Nucleus accumbens (tissue), 56 donors: ENCODE results near the gene PGP.

ENCODE experiments used
- DNase-seq, 56 donors: peaks; one replicate each; lab custom pipeline; 2025; lab: John Stamatoyannopoulos, UW

The PGP gene

DNA sequence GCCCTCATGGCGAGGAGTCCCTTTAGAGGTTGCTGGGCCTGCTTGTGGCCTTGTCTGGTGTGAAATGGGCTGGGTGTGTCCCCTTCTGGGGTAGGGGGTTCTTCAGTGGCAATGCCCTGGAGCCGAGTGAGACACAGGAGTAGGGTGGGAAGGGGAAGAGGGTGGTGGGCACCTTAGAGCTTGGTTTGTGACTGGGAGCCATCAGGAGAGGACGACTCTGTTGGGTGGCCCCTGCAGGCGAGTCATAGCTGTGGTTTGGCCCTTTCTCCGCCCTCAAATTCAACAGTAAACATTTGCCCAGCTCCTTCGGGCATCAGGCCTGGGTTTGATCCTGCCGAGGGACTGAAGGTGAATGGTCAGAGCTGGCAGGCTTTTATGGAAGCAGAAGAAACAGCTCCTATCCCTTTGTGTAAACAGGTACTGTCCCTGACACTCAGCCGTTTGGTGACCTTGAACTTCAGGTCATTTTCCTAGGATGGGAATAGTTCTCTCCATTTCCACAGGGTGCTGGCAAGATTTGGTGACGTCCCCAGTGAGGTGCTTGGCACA is 11.7 kb upstream of the PGP start:
- no peak for DNase-seq

DNA sequence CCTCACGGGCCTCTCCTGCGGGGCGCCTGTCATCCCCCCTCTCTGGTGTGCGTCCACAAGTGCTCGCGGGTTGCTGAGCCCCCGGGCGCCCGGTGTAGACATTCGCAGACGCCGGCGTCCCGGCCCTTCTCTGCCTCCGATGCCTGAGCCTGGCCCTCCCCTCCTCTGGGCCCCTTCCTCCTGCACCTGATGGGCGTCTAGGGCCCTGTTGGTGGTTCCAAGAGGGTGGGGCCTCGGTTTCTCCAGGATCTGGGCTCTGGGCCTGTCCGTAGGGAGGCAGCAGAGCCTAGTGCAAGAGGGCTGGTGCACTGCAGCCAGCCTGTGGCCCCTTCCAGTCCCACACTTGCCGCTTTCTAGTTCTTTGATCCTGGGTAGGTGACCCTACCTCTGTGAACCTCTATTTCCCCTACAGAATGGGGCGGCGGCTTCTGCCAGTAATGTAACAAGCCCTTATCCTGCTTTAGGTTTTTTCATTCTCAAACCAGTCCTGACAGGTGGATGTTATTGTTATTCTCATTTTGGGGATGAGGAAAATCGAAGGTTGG is 9.4 kb upstream of the PGP start:
- DNase-seq, result peak in 9 of 56 donors; percentile 23 to 62 (median 40)

DNA sequence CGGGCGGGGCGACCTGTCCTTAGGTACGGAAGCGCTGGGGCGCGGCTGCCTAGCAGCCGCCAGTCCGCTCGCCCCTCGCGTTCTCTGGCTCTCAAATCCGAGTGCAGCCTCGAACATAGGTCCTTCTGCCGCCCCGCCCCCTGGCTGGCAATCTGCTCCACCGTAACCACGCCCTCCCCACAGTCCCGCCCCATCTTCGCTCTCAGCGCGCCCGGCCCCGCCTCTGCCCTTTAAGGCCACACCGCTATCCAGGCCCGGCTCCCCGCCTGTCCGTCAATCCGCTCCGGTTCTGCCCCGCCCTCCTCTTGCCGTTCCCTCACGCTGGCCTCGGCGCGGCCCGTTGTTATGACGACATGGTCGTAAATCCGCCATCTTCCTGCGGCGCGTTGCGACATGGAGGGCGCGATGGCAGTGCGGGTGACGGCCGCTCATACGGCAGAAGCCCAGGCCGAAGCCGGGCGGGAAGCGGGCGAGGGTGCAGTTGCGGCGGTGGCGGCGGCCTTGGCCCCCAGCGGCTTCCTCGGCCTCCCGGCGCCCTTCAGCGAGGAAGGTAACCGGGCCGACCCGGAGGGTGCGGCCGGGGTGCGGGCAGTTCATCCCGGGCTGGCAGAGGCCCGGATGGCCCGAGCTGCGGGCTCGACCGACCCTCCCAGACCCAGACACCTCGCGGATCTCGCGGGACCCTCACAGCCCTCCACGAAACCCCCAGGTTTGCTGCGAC is 8.7 kb upstream of the PGP start, which contains the start of gene E4F1:
E4F1 (plus strand) TSS at position 371 of the 721 bp plus-strand sequence; CDS start at position 394, 23 bp downstream.
- peak; percentile 68 to 99 (median 97) for DNase-seq

DNA sequence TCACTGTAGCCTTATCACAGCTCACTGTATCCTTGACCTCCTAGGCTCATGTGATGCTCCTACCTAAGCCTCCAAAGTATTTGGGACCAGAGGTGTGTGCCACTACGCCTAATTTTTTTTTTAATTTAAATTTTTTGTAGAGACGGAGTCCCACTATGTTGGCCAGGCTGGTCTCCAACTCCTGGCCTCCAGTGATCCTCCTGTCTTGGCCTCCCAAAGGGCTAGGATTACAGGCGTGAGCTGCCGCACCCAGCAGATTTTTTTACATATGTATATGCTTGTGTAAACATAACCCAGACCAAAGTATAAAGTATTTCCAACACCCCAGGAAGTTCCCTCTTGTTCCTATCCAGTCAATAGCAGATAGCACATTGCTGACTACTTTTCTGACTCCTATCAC is 1.7 kb upstream of the PGP start:
- no peak for DNase-seq

DNA sequence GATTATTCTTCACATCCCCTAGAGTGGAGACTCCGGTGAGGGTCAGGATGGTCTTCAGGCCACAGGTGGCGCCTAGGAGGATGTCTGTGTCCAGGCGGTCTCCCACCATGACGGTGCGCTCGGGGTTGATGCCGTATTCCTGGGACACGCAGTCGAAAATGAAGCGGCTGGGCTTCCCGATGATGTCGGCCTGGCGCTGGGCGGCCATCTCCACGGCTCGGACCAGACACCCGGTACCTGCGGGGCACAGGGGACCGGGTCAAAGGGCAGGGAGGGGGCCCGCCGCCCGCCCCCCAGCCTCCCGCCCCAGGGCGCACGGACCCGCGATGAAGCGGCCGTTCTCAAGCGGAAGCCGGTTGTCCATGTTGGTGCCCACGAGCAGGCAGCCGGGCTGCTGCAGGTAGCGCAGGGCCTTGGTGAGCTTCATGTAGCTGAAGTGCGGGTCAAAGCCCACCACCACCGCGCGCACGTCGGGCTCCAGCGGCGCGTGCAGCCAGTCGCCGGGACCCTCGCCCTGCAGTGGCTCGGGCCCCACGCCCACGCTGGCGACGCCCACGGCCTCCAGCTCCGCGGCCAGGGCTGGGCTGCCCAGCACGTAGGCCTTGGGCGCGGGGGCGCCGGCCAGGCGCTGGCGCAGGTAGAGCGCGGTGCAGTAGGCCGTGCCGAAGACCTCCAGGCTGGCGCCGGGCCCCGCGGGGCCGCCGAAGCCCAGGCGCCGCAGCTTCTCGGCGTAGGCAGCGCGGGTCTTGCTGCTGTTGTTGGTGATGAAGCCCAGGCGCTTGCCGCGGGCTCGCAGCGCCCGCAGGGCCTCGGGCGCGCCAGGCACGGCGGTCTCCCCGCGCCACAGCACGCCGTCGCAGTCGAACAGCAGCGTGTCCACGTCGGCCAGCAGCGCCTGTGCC is 572 bp downstream of the PGP start:
- no peak for DNase-seq

DNA sequence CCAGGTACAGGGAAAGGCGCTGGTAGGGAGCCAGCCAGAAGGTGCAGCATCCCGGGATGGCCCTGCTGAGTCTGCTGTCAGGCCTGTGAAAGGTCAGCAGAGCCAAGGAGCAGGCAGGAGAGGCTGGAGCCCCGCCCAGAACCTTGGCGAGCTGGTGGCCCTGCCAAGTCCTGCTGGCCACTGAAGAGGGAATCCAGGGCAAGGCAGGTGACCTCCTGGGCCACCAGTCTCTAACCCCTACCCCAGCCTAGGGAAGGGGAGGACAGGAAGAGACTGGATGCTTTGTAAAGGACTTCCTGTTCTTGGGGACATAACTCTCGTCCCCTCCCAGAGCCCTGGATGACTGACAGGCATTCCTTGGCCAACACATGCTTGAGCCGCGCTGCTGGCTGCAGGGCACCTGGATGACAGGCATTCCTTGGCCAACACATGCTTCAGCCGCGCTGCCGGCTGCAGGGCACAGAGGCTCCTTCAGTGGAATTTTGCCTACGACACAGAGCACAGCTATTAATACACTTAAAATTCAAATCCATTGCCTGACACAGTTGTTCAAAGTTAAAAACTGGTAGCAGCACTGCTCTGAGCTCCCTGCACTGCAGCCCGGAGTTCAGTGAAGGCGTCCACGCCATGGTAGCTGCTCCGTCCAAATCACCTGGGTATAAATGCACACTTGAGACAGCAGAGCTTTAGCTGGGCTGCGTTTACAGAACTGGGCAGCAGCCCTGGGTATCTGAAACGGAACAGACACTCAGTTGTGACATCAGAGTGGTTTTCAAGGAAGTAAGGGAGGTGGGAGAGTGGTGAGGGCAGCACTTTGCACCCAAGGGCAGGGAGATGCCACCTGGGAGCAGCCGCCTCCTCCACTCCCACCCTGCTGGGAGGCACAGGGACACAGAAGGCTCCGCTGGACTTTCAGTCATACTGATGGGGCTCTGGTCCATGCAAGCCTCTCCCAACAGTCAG is 2.0 kb downstream of the PGP start:
- no peak for DNase-seq

DNA sequence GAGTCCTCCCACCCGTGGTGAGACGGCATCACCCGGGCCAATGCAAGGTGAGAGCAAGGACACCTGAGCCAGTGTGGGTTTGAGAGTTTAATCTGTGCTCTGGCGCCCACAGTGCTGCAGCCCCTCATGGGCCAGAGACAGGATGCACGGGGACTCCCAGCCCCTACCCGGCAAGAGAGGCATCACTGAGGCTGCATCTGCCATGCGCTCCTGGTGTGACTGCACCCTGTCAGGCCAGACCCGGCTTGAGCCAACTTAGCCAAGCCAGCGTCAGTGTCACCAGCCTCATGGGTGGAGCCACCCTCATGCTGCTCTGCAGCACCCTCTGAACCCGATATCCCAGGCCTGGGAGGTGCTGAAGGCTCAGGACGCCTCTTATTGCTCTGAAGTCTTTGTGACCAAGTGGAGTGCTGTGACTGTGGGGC is 2.7 kb downstream of the PGP start:
- no peak for DNase-seq

DNA sequence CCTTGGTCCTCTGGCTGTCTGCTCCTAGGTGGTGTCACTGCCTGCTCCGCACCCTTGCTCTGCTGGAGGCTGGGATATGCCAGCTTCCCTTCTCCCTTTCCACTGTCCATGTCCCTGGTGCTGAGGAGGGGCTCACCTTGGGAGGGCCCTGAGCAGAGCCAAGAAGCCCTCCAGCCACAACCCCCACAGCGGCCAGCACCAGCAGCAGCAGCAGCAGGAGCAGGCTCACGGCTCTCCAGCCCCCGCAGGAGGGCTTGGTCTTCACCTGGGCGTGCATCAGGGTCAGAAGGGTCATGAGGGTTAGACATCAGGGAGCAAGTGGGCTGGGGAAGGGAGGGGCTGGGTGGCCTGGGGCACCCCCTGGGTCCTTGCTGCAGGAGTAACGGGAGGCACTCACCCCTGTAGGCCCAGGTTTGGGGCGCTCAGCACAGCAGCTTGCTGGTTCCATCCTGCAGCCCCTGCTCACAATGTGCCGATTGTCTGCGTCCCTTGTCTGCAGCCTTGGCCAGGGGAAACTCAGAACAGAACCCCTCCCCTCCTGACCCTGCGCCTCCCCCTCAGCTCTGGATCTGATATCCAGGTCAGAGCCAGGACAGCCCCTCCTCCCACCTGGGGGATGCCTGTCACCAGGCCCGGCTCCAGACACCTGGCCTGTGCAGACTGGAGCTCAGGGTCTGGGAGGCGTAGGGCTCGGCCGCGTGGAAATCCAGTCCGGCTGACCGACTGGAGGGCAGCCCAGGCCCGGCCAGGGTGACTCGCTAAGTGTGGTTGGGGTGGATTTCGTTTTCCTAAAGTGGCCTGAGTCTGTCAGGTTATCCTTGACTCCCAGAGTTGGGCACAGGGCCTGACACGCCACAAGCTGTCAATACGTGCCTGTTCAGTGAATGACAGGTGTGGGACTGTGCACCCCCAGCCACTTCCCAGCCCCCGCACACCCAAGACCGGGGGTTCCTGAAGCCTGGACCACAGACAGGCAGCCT is 4.0 kb downstream of the PGP start, which contains the start of gene BRICD5:
BRICD5 (minus strand) TSS at position 478 of the 980 bp plus-strand sequence; CDS start at position 448, 30 bp downstream.
- DNase-seq, result no peak

DNA sequence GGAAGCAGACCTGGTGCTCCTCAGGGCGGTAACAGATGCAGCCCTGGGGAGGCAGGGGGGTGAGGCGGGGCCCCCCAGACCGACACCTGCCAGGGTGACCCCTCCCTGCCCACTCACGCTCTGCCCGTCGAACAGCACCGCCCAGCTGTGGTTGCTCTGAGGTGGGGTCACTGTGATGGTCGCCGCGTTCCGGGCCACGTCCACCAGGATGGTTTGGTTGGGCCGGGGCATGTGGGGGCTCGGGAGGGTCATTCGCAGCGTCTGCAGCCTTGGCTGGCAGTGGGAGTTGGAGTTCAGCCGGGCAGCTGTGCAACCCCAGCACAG is 4.7 kb downstream of the PGP start:
- no peak for DNase-seq

DNA sequence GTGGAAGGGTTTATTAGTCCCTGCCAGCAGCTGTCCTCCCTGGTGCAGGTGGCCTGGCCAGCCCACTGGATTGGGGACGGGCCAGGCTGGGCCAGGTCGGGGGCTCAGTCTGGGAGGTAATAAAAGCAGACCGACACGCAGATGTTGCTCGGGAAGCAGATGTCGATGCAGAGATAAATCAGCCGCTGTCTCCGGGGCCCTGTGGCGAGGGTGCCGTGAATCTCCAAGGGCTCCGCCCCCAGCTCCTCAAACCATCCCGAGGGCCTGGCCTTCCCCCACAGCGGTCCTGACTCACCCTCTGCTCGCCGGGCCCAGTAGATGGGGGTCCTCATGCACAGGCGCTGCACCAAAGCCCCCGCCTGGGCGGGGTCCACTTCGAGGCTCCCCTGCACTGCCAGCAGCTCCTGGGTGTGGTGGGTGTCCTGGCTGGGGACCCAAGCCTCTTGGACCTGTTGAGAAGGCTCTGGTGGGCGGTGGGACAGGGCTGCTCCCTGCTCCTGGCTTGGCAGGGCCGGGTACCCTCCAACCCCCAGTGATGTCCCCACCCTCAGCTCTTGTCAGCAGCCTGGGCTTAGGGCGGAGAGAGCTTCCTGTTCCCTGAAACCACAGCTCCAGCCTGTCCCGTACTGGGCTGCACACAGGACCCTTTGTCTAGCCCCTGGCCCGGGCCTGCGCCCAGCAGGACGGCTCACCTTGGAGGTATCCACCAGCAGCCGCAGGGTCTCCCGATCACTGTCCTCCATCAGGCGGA is 5.2 kb downstream of the PGP start:
- DNase-seq, result no peak

DNA sequence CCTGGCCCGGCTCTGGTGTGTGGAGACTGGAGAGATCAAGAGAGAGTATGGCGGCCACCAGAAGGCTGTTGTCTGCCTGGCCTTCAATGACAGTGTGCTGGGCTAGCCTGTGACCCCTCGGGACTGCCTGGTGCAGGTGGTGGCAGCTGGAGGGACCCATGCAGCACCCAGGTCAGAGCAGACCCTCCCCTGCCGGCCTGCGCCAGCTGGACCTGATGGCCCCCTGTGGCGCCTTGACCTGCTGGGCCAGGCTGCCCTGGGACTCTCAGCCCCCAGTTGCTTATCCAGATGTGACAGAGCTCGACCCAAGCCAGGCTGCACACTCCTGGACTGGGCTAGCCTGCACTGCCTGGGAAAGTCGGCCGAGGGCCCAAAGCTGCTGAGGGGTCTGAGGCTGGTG is 5.9 kb downstream of the PGP start:
- no peak for DNase-seq

DNA sequence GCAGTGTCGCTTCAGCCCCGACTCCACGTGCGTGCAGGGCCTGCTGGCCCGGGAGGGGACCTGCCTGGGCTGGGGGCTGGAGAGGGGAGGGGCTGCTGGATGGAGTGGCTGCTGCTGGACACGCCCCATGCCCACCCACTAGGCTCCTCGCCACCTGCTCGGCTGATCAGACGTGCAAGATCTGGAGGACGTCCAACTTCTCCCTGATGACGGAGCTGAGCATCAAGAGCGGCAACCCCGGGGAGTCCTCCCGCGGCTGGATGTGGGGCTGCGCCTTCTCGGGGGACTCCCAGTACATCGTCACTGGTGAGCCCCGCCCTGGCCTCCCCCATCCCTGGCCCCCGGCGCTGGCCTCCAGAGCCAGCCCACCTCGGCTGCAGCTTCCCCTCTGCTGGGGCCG is 6.3 kb downstream of the PGP start:
- DNase-seq, result no peak

DNA sequence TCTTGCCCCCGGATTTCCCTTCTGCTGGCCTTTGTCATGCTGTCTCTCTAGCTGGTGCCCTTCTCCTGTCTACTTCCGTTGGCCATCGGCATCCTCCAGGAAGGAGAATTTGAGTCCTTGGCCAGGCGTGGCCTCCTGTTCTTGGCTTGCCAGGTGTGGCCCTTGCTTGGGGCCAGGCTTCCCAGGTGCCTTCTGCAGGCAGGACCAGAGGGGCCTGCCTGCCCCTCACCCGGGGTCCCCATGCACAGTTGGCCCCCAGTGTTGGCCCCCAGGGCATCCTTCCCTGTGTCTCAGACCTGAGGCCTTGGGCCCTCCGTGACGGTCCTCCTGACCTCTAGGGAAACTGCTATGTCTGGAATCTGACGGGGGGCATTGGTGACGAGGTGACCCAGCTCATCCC is 6.8 kb downstream of the PGP start:
- DNase-seq, result no peak

DNA sequence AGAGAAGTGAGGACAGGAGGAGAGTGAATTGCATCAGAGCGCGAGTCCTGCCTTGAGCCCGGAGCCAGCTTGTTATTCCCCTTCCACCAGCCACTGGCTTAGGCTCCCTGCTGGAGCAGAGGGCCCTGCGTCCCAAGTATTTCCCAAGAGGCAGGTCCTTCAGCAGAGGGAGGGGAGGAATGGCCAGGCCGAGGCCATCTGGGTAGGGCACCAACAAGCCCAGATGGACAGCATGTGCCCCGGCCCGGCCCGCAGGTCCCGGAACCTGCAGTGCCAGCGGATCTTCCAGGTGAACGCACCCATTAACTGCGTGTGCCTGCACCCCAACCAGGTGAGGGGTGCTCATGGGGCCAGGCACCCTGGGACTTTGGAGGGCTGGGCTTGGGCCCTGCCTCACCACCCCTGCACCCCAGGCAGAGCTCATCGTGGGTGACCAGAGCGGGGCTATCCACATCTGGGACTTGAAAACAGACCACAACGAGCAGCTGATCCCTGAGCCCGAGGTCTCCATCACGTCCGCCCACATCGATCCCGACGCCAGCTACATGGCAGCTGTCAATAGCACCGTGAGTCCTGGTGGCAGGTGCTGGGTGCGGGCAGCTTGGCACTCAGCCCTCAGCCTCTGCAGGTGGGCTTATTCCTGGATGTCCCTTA is 7.7 kb downstream of the PGP start:
- no peak for DNase-seq

DNA sequence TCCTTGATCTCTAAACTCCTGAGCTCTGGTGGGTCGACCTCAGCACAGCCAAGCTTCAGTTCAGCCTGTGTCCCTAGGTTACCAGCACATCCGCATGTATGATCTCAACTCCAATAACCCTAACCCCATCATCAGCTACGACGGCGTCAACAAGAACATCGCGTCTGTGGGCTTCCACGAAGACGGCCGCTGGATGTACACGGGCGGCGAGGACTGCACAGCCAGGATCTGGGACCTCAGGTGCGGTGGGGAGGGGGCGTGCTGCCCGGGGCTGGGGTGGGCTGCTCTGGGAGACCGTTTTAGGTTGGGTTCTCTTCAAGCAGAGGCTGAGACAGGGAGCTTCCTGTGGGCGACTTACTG is 8.2 kb downstream of the PGP start:
- no peak for DNase-seq

DNA sequence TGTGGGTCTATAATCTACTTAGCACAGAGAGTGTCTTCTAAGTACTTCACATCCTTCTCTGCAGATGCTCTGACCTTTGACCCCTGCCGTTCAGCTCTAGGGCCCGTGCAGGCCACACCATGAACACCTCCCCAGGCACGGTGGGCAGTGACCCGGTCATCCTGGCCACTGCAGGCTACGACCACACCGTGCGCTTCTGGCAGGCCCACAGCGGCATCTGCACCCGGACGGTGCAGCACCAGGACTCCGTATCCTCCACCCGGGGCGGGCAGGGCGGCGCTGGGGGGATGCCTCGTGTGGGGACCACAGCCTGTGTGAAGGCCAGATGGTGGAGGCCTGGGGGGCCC is 8.7 kb downstream of the PGP start:
- peak in 6 of 56 donors; percentile 54 to 68 (median 57) for DNase-seq

DNA sequence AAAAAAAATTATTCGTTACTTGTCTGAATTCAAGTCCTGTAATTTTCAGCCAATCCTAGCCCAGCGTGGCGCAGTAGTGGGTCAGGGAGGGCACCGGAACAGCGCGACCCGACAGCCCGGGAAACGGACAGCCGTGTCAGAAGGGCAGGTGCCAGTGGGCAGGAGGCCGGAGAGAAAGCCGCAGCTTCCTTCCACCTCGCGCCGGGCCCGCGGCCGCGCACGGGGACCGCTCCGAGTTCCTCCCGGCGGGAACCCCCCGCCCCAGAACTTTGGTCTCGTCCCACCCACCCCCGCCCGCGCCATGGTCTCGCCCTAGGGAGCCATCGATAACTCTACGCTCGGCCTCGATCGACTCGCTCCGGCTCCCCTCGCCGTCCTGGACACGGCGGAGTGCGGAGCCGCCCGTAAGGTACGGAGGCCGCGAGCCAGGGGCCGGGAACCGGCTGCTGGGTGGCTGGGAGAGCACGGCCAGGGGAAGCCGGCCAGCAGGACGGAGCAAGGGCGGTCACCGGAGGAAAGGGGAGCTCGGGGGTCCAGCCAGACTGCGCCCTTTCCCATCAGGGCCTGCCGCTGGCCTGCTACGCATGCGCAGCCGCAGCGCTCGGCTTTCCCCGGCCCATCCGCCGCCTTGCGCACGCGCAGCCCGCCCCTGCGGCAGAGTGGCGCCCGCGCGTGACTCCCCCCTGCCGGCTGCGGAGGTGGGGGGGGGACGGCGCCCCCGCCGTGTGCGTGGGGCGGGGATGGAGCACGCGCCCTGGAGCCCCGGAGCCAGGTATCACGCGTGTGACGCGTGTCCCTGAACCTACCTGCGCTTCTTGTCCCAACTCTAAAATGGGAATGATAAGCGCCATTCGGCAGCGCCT is 9.3 kb downstream of the PGP start, which contains the start of gene MLST8:
MLST8 (plus strand) TSS at position 351 of the 863 bp plus-strand sequence. CDS start 632 bp downstream, outside the sequence.
- DNase-seq, result peak in 55 of 56 donors; percentile 45 to 98 (median 88)
